ENCODE results near the gene RAB37. TPM values are rescaled to one million over a fixed set of nuclear protein-coding genes. Genes with fewer than 3 reads are reported as not detected.

Gene RAB37
- total and polyA plus RNA-seq, 9 of the 15 experiments (the other 6 are each of a cell fraction or from before 2014, with no cell fraction given) = 0.03 to 0.27 (median 0.11) TPM; not detected in 4

GRCh38 chr17:74754832-74755231 lies 17.8 kb downstream of the RAB37 start (continued):
- TF ChIP-seq NR4A1 (CRISPR knock-in tag; IDR thresholded peaks at IDR 0.05) (no peak), NR4A1 (tag; IDR thresholded peaks at IDR 0.05) (no peak), HNRNPL (IDR thresholded peaks at IDR 0.05; ENCODE audit: low read depth, low read length) (no peak), E2F4 (CRISPR knock-in tag; IDR thresholded peaks at IDR 0.05; ENCODE audit: low read depth) (no peak), ZNF232 (CRISPR knock-in tag; IDR thresholded peaks at IDR 0.05) (no peak), E4F1 (CRISPR knock-in tag; IDR thresholded peaks at IDR 0.05; ENCODE audit: borderline replicate concordance) (no peak), SMARCA5 (IDR thresholded peaks at IDR 0.05) (peak; percentile 48; the same call in 1 of the 2 replicates), CXXC5 (CRISPR knock-in tag; IDR thresholded peaks at IDR 0.05) (0 out of 2 replicates have a peak, but pooled peaks have one; percentile 12), HDAC2 (IDR thresholded peaks at IDR 0.05) (peak; percentile 48; the same call in 1 of the 2 replicates), BHLHE40 (IDR thresholded peaks at IDR 0.05; ENCODE audit: low read length) (0 out of 2 replicates have a peak, but pooled peaks have one; percentile 13), RUNX1 (IDR thresholded peaks at IDR 0.05; ENCODE audit: low read depth) (no peak), CAMTA2 (CRISPR knock-in tag; conservative IDR thresholded peaks at IDR 0.05) (no peak), ZNF24 (IDR thresholded peaks at IDR 0.05) (no peak), SMC3 (conservative IDR thresholded peaks at IDR 0.05; ENCODE audit: insufficient read depth, low read depth, low read length) (no peak), ZBTB1 (CRISPR knock-in tag; IDR thresholded peaks at IDR 0.05; ENCODE audit: borderline replicate concordance, low read depth) (no peak), GATA2 (CRISPR knock-in tag; IDR thresholded peaks at IDR 0.05) (peak; percentile 79), FOXP4 (CRISPR knock-in tag; IDR thresholded peaks at IDR 0.05; ENCODE audit: borderline replicate concordance) (no peak), ZFP36 (IDR thresholded peaks at IDR 0.05; ENCODE audit: low read depth, low read length, partially characterized antibody) (peak; percentile 3), ZNF274 (IDR thresholded peaks at IDR 0.05; ENCODE audit: borderline replicate concordance, low read depth, low read length) (no peak), RB1 (IDR thresholded peaks at IDR 0.05; ENCODE audit: low read depth) (no peak), ZFPM2 (CRISPR knock-in tag; IDR thresholded peaks at IDR 0.05) (no peak), SMARCC2 (IDR thresholded peaks at IDR 0.05; ENCODE audit: low read depth) (no peak), ESRRA (IDR thresholded peaks at IDR 0.05; ENCODE audit: borderline replicate concordance, low read depth) (peak; percentile 58; the same call in 1 of the 2 replicates)
- TF ChIP-seq, protein P1, sequence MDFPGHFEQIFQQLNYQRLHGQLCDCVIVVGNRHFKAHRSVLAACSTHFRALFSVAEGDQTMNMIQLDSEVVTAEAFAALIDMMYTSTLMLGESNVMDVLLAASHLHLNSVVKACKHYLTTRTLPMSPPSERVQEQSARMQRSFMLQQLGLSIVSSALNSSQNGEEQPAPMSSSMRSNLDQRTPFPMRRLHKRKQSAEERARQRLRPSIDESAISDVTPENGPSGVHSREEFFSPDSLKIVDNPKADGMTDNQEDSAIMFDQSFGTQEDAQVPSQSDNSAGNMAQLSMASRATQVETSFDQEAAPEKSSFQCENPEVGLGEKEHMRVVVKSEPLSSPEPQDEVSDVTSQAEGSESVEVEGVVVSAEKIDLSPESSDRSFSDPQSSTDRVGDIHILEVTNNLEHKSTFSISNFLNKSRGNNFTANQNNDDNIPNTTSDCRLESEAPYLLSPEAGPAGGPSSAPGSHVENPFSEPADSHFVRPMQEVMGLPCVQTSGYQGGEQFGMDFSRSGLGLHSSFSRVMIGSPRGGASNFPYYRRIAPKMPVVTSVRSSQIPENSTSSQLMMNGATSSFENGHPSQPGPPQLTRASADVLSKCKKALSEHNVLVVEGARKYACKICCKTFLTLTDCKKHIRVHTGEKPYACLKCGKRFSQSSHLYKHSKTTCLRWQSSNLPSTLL (IDR thresholded peaks at IDR 0.05) = no peak

Data from K562 (cell line).